D341Med (cell line): ENCODE data around the gene BICRA.
"Not testable (repeated sequence)": the region's sequence is repeated elsewhere in the genome, so short reads cannot be mapped to it uniquely, and the experiment has no call there.

Source experiments
- DNase-seq: peaks from one replicate; pipeline ENCODE4 v3.0.0; 2012; ENCODE audit warnings: low spot score

BICRA gene

DNA sequence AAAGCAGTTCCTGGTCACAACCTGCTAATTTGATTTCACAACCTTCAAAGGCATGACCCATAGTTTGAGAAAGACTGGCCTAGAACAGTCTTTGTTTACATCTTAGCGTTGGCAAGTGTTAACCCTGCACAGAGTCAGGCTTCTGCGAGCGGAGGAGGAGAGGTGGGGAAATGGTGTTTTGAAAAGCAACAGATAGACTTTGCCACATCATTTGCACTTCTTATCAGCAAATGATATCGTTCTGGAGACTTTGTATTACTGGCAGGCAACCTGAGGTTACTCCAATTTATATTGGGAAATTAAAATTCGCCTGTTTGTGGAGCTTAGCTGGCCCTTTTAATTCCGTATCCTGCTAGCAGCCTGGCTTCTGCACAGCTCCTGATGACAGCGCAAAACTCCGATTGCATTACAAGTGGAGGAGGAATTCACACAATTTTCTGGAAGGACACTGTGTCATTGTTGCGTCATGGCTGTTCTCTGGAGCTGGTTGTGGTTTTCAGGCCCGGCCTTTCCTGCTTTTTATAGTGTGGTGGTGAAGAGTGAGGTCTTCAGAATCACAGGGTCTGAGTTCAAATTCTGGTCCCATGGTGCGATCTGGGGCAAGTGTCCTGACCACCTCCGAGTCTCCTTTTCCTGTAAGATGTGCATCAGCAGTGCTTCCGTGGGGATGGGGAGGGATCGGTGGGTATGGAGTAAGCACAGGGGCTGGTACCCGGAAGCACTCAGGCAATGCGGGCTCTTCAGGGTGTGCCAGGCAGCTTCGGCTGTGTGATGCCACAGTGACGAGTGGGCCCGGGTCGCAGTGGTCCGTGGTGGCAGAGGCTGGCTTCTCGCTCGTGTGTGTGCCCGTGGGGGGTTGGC lies 55.2 kb downstream of the BICRA start:
- no peak for DNase-seq

DNA sequence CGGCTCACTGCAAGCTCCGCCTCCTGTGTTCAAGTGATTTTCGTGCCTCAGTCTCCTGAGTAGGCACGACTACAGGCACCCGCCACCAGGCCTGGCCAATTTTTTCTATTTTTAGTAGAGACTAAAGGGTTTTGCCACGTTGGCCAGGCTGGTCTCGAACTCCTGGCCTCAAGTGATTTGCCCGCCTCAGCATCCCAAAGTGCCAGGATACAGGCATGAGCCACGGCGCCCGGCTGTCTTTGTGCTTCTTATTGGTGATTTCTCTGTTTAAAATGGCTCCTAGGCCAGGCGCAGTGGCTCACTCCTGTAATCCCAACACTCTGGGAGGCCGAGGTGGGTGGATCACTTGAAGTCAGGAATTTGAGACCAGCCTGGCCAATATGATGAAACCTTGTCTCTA lies 59.6 kb downstream of the BICRA start:
- DNase-seq: not testable (repeated sequence)

DNA sequence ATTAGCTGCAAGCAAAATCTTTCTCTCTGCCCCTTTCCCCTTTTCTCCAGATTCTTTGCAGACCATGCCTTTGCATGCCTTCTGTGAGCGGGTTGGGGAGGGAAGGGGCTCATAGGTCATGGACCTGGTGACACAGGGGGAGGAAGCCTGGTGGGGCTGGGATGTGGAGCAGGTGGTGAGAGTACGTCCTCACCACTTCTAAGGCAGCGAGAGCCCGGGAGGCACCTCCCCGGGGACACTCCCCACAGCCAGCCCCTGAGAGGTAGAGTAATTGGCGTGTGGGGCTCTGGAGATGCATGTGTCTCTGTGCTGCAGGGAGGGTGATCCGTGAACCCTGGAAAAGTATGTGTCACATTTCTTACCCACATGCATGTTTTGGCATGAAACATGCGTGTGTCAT lies 61.8 kb downstream of the BICRA start:
- DNase-seq: no peak

DNA sequence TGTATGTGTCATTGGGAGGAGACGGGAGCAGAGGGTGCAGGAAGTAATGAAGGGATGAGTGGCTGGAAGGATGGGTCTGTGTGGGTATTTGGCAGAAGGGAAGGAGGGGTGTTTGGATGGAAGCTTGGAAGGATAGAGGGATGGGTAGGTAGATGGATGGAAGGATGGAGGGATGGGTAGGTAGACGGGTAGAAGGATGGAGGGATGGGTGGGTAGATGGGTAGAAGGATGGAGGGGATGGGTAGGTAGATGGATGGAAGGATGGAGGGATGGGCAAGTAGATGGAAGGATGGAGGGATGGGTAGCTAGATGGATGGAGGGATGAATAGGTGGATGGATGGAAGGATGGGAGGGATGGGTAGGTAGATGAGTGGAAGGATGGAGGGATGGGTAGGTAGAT lies 62.6 kb downstream of the BICRA start:
- no peak for DNase-seq

DNA sequence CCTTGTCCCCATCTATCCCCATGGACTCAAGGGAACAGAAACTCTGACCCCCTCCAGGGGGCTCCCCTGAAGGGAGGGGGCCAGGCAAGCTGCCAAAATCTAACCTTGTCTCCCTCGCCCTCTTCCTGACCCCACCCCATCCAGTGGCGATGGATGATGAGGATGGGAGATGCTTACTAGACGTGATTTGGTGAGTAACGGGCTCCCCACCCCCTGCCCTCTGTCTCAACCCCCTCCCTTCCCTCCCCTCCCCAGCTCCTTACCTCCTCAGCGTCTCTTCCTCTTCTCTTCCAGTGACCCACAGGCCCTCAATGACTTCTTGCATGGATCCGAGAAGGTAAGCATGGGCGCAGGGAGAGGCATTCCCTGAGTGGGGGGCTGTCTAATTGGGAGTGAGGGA lies 64.5 kb downstream of the BICRA start:
- DNase-seq: no peak

DNA sequence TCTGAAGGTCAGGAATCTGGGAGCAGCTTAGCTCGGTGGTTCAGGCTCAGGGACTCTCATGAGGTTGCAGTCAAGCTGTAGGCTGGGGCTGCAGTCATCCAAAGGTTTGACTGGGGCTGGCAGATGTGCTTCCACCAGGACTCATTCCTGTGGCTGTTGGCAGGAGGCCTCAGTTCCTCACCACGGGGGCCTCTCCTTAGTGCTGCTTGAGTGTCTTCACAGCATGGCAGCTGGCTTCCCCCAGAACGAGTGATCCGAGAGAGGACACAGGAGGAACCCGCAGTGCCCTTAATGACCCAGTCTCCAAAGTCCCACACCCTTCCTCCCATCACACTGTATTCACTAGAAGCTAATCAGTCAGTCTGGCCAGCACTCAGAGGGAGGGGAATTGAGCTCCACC lies 65.6 kb downstream of the BICRA start:
- DNase-seq: no peak

DNA sequence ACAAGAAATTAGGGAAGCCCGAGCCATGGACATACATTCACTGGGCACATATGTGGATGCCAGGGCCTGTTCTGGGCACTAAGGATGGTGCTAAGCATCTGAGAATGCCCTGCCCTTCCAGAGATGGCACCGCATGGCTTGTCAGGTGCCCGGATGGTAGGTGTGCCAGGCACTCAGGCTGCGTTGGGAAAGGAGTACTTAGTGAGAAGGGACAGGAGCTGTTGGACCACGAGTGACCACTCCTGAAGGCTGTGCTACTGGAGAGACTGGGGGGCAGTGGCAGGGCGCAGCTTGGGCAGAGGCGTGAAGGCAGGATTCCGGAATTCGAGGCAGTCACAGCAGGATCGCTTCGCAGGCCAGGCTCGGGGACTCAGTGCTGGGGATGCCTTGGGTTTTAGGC lies 66.3 kb downstream of the BICRA start:
- no peak for DNase-seq

DNA sequence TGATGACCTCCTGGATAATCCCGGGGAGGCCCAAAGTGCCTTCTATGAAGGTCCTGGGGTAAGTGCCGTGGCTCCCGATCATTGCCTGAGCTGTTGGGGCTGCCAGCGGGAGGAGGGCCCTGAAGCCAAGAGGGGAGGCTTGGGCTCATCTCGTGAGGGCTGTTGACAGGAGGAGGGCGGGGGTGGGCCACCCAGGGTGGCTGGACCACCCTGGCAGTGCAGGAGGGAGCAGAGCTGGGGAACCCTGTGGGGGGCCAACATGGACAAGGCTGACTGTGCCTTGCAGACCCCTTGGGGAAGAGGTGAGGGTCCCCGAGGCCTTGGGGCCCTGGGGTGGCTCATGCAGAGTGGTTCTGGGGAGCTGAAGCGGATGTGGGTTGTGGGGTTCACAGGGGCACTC lies 66.9 kb downstream of the BICRA start:
- no peak for DNase-seq

DNA sequence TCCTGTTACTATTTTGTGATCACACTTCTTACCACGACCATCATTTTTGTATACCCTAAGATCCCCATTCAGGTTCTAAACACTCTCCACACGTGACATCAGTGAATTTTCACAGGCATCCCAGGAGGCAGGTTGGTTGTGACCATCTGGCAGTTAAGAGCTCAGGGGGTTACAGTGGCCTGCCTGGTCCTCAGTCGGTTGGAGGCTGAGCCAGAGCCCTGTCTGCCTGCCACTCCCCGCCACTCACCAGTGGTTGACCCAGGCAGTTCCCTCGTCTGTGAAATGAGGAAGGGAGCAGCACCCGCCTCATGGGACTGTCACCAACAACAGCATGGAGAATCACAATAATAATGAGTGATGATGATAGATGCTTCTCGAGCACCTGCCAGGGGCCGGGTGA lies 67.9 kb downstream of the BICRA start:
- DNase-seq: no peak

DNA sequence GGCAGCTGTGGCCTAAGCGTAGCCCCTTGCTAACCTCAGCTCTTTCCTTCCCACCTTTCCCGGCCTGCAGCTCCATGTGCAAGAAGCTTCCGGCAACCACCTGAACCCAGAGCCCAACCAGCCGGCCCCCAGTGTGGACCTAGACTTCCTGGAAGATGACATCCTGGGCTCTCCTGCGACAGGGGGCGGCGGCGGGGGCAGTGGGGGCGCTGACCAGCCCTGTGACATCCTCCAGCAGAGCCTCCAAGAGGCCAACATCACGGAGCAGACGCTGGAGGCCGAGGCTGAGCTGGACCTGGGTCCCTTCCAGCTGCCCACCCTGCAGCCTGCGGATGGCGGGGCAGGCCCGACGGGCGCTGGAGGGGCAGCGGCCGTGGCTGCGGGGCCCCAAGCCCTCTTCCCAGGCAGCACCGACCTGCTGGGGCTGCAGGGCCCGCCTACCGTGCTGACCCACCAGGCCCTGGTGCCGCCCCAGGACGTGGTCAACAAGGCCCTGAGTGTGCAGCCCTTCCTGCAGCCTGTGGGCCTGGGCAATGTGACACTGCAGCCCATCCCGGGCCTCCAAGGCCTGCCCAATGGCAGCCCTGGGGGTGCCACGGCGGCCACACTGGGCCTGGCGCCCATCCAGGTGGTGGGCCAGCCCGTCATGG lies 70.4 kb downstream of the BICRA start:
- DNase-seq: no peak

DNA sequence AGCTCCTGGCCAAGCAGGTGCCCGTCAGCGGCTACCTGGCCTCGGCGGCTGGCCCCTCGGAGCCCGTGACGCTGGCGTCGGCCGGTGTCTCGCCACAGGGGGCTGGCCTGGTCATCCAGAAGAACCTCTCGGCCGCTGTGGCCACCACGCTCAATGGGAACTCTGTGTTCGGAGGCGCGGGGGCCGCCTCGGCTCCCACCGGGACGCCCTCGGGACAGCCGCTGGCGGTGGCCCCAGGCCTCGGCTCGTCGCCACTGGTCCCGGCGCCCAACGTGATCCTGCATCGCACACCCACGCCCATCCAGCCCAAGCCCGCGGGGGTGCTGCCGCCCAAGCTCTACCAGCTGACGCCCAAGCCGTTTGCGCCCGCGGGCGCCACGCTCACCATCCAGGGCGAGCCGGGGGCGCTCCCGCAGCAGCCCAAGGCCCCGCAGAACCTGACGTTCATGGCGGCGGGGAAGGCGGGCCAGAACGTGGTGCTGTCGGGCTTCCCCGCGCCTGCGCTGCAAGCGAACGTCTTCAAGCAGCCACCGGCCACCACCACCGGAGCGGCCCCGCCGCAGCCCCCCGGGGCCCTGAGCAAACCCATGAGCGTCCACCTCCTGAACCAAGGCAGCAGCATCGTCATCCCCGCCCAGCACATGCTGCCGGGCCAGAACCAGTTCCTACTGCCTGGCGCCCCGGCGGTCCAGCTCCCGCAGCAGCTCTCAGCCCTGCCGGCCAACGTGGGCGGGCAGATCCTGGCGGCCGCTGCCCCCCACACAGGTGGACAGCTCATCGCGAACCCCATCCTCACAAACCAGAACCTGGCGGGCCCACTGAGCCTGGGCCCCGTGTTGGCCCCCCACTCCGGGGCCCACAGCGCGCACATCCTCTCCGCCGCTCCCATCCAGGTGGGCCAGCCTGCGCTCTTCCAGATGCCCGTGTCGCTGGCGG lies 71.3 kb downstream of the BICRA start:
- no peak for DNase-seq

DNA sequence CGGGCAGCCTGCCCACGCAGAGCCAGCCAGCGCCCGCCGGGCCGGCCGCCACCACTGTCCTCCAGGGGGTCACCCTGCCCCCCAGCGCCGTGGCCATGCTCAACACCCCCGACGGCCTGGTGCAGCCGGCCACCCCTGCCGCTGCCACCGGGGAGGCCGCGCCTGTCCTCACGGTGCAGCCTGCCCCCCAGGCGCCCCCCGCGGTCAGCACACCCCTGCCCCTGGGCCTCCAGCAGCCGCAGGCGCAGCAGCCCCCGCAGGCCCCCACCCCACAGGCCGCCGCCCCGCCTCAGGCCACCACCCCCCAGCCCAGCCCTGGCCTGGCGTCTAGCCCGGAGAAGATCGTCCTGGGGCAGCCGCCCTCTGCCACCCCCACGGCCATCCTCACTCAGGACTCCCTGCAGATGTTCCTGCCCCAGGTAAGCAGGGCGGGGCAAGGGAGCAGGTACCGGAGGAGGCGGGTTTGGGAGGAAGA lies 72.0 kb downstream of the BICRA start:
- no peak for DNase-seq

DNA sequence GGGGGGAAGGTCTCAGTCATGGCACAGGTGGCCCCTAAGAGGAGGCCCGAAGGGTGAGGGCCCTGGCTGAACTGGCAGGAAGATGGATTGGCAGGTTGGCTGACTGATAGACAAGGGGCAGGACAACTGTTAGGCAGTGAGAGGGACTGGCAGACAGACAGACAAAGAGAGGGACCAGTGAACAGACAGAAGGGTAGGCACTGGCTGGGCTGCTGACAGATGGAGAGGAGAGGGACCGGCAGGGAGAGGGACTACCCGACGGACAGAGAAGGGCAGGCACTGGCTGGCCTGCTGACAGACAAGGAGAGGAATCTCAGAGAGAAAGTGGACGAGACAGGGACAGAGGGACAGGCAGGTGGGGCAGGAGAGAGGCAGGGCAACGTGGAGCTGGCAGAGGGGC lies 72.5 kb downstream of the BICRA start:
- no peak for DNase-seq

DNA sequence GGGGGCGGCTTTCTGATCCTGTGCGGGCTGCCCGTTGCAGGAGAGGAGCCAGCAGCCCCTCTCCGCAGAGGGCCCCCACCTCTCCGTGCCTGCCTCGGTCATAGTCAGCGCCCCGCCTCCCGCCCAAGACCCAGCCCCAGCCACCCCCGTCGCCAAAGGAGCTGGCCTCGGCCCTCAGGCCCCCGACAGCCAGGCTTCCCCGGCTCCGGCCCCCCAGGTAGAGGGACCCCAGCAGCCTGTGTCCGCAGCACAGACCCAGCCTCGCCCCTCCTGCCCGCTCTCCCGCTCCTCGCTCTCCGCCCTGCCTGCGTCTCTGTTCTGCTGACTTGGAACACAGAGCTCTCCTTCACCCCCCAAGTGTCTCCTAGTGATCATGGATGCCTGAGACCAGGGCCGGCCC lies 73.0 kb downstream of the BICRA start:
- DNase-seq: no peak

DNA sequence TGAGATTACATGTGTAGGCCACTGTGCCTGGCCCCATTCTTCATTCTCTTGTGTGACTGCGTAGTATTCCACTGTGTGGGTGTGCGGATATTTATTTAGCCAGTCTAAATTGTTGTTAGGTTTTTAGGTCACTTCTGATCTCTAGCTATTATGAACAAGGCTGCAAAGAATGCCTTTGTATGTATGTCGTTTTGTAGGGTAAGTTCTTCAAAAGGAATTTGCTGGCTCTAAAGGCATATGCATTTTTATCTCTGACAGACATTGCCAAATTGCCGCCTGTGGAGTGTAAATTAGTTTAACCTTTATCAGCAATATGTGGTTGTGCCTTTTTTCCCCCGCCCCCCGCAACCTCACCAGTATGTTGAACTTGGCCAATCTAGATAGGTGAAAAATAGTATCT lies 74.0 kb downstream of the BICRA start:
- DNase-seq: no peak

DNA sequence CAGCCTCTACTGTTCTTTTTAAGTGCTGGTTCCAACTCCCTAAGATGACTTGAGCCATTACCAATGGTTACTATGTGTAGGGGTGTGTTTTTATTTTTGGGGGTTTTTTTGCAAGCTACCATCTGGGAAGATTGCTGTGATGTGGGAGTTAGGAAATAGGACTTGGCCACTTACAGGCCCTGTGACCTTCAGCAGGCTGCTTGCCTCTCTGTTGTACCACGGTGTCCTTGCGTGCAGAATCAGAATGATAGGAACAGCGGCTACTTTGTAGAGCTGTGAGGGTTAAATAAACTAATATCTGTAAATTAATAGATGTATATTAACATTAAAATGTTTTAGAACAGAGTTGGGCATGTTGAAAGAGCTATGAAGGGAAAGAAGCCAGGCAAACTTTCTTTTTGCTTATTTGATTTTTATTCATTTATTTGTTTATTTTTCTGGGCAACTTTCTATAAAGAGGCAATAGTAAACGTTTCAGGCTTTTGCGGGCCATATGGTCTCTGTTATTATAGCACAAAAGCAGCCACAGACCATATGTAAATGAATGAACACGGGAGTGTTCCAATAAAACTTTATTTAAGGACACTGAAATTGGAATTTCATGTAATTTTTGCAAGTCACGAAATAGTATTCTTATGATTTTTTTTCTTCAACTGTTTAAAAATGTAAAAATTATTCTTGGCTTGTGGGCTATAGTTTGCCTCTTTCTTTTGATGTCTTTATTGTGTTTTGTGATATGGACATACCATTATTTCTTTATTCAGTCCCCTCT lies 77.9 kb downstream of the BICRA start:
- DNase-seq: no peak

DNA sequence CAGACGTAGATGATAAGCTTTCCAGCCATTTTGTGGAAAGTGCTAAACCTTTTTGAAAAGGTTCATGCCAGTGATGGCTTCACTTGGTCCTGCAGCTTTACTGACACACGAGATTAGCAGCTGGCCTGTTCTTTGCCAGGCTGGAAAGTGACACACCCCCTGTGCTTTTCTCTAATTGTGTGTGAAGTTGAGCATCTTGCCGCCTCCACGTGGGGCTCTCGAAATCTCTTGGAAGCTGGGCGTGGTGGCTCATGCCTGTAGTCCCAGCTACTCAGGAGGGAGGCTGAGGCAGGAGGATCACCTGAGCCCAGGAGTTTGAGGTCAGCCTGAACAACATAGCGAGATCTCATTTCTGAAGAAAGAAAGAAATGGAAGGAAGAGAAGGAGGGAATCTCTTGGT lies 79.0 kb downstream of the BICRA start:
- no peak for DNase-seq

DNA sequence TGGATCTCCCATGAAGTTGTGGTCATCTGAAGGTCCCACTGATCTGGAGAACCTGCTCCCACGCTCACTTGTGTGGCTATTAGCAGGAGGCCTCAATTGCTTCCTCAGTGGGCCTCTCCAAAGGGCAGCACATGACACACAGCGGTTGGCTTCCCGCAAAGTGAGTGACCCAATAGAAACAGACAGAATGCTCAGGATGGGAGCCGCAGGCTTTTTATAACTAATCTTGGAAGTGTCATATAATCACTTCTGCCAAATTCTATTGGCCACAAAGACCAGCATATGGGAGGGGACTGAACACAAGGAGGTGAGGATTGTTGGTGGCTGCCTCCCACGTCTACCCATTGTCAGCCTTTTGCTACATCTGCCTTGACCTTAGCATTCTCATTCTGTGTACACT lies 82.2 kb downstream of the BICRA start:
- no peak for DNase-seq

DNA sequence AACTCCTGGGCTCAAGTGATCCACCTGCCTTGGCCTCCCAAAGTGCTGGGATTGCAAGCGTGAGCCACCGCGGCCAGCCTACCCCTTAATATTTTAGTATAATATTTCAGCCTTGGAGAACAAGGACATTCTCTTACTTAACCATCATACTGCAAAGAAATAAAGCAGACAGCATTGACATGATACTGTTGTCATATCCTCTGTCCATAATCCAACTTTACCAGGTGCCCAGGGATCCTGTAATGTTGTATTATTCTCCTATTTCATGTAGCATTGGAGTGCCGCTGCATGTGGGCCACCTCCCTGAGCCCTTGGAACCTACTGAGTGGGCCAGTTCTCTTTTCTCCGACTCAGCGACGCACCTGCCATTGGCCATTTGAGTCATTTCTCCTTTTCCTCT lies 82.8 kb downstream of the BICRA start:
- DNase-seq: no peak

DNA sequence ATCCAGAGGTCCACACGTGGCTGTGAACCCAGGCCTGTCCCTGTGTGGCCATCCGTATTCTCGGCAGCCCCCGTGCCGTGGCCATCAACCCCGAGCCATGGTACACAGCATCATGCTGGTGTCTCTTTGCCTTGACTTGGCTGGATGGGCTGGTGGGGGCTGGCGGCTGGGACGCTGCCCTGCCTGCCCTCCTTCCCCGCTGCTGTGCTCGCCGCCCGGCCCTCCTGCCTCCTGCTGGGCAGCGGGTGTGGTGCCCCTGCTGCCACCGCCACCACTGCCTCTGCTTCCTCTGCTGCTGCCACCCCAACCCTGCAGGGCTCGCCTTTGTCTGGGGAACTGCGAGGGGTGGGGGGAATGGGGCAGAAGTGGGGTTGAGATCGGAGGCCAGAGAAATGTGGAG lies 84.6 kb downstream of the BICRA start:
- peak; percentile 41 for DNase-seq

DNA sequence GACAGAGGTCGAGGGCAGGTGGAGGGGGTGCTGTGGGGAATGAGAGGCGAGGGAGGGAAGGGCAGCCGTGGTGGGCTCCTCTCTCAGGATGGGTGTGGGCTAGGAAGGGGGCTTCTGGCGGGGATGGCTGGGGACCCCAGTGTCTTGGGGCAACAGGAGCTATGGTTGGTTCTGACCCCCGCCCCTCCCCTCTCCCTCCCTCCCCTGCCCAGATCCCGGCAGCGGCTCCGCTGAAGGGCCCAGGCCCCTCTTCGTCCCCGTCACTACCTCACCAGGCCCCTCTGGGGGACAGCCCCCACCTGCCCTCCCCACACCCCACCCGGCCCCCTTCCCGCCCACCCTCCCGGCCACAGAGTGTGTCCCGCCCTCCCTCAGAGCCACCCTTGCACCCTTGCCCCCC lies 85.0 kb downstream of the BICRA start:
- DNase-seq: no peak
